ENCODE results near the gene LRP1B. TPM values are rescaled to one million over a fixed set of nuclear protein-coding genes. Genes with fewer than 3 reads are reported as not detected.

The LRP1B gene
- total RNA-seq, 1 experiment from 2014 or later = 1.4 TPM

DNA sequence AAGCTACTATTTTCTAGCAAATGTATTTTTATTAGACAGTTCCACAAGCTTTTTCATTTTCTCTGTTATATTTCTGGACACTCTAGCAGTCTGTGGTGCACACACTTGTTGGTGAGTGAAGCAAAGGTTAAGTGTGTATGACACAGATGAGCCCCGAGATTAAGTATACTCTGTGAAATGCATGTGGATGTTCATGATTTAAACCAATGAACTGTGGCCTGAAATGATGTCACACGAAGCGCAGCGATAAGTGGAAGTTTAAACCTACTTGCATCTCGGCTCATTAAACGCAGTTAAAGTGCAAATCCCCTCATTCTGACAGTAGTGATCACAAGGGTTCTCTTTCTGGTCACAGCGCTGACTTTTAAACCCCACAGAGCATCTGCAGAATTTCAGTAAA, 1861.8 kb downstream of the LRP1B start:
- DNase-seq (ENCODE audit: low spot score) = no peak

DNA sequence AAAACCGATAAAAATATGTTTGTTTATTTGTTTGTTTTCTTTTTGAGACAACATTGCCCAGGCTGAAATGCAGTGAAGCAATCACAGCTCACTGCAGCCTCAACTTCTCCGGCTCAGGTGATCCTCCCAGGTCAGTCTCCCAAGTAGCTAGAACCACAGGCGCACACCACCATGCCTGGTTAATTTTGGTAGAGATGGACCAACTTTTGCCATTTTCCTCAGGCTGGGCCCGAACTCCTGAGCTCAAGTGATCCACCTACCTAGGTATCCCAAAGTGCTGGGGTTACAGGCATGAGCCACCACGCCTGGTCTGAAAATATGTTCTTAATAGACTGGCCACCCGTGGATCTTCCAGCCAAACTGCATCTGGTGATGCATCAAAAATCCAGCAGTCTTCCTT, 1867.9 kb downstream of the LRP1B start:
- DNase-seq (ENCODE audit: low spot score) = no peak

DNA sequence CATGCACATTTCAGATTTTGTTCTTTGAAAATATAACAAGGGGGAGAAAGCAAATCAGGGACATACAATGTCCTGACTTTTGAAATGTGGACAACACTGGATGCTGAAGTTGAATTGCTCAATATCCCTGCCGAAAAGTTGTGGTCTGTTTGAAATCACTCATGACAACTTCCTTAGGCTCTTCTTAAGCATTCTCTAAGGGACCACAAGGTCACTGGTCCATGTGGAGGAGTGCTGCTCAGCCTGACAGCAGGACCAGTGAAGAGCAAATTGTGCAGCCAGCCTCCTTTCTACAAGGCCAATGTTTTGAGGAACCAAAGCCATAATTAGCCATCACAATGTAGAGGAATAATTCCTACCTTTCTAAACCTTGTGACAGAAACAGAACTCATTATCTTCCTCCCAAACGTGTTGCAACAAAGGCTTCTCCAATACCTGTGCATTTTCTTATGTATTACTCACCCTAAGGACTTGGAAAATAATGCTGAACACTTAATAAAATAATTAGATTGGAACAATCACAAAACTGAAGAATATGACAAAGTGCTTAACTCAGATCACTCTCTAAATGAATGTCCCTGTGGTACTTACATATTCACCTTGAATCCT, 1873.0 kb downstream of the LRP1B start:
- no peak for DNase-seq (ENCODE audit: low spot score)

DNA sequence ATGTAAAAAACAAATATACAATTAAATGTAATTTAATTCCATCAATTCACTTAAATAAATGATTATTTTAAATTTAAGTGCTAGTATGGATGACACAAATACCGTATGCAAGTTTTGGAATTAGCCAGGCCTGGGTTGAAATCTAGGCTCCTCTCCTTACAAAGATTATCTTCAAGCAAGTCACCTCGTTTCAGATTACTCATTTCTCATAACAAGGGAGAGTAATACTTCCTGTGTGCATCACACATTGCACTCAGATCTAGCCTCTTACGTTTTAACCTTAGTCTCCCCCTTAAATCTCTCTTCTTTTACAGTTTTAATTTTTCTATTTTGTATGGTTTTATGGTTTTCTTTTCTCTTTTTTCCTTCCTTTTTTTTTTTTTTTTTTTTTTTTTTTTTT, 1874.7 kb downstream of the LRP1B start:
- no peak for DNase-seq (ENCODE audit: low spot score)

DNA sequence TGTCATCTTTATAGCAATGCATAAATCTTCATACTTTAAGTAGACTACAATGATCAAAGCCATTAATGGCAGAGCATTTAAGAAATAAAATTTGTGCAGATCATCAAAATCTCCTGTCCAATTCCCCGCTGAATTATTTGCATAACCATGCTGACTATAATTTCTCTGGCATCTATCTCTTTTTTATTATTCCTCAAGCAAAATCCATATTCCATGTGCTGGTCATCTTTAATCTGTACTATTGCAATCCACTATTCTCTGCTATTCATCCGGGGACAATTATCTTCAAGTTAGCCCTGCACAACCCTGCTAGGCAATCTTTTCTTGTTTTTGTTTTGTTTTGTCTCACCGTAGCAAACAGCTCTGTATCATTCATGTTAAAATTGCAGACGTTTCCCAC, 1881.0 kb downstream of the LRP1B start:
- DNase-seq (ENCODE audit: low spot score) = no peak

DNA sequence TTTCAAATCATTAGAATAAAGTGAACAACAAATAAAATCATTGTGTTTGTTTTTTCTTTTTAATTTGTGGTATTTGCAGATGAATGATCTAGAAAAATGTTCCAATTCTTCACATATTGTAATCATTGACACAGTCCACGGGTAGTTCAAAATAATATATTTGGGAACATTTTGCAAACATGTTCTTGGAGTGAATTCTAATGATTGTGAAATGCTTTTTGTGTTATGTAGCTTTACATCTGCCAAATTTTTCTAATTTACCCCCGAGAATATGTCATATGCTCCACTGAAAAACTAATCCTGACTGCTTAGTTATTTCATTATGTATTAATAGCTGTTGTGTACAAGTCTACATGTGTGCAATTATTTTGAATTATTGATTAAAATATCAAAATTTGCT, 1882.2 kb downstream of the LRP1B start:
- no peak for DNase-seq (ENCODE audit: low spot score)

DNA sequence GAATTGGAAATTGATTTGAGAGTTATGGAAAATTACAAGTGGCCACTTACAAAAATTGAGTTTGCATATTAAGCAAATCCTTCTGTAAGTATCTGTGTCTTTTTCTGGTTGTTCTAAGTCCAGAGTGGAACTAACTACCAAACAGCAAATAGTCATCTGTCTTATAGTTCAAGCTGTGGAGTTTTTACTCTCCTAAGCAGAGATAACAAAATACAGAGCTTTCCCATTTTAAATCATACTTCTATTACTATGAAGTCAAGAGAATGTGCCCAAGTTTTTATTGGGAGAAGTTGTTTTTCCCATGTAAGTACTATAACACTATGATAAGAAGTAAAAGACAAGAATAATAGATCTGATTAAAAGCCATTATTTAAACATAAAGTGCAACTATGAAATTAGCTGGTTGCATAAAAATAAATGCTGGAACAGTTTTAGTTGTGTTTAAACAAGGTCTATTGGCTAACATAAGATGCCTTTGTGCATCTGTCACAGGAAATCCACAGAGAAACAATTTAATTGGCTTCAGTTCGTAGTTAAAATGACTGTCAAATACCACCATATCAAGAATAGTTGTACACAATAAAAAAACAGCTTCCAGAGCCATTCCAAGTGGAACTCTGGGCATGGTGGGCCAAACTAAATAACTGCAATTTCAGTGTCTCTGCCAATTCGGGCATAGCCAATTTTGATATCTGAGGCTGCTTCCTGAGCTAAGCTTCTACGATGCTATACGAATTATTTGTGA, 1883.2 kb downstream of the LRP1B start:
- no peak for DNase-seq (ENCODE audit: low spot score)

DNA sequence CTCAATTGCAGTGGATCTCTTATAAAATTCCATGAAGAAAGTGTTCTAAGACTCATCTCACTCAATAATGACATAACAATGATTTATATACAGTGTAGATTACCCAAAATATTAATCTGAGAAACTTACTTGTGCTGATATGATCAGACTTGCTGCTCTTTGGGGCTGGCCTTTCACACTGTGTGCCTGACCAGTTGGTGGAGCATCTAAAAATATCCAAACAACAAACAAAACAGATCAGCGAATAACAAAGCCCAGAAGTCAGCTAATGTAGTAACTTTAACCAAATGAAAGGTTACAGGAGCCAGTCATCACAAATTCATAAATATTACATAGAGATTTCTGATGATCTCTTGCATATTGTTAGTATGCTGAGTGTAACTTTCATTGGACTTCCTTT, 1883.9 kb downstream of the LRP1B start:
- no peak for DNase-seq (ENCODE audit: low spot score)

DNA sequence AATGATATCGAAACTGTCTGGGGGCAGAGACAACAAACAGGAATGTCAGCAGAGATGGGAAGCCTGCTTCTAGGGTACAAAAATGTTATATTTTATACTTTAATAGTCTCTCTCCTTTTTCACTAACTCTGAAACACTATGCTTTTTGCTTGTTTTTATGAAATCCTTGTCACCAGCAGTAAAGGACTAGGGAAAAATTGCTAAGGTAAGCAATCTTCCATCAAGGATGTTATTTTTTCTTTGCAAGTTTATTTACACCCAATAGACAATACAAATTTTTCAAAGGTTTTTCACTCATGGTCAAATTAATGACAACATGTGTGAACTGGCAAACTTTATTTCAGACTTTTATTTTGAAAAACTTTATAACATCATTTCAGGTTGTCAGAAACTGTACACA, 1884.8 kb downstream of the LRP1B start:
- DNase-seq (ENCODE audit: low spot score) = no peak

DNA sequence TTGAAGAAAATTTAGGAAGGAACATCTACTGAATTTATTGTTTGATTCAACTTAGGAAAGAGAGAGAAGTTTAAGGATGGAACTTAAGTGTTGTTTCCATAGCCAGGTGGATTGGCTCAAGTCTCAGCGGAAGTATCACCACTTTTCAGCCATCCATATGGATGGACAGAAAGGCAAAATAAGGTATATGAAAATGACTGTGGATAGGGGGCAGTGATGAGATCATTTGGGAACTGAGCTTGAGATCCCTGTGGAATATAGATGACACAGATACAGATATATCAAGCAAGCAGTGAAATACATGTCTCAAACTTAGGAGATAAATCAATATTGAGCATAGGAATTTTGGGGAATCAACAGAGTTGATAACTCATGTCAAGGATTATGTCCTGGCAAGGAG, 1887.9 kb downstream of the LRP1B start:
- no peak for DNase-seq (ENCODE audit: low spot score)

DNA sequence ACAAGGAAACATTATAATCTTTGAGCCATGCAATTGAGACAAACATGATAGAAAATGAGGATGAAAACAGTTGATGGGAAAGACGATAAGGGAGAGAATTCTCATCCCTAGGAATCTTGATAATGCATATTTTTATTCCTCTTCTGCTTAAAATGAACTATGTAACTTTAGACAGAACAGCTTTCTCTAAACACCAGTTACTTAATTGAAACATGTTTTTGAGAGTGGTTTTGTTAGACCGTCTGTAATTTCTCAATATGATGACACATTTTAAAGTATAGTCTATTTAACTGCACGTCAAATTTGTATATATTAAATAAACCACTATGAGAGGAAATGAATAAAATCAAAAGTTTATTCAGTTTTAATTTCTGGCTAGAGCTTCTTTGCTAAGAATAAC, 1896.7 kb downstream of the LRP1B start:
- DNase-seq (ENCODE audit: low spot score) = no peak

DNA sequence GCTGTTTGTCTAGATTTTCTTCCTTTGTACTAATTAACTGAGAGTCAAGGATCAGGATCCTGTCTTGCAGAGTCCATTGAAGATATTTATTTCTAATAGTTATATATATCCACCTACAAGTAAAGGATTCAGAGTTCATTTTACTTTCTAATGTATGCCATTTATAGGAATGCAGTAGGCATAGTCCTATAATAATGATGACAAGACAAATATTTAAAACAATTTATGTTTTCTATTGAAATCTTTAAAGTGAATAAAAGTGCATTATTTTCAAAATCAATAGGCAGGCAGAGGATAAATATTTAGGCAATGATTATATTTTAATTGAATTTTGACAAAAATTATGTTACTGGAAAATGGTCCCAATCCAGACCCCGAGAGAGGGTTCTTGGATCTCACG, 1919.9 kb downstream of the LRP1B start:
- DNase-seq (ENCODE audit: low spot score) = no peak

DNA sequence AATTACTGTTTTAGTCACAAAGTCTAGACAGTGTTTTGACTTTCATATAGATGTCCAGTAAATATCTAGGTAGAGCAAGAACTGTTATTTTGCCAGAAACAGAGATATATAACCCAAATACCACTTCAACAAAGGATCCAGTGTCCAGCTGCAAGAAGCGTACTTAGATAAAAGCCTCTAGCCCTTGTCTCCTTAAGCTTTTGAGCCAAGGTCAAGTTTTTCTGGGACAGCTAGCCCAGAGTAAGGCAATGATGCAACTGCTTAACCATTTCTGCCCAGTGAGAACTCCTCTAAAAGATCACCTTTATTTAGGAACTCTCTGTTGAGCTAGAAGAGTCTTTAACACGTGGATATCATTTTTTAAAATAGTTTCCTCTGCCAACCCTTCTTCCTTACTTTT, 1925.7 kb downstream of the LRP1B start:
- DNase-seq (ENCODE audit: low spot score) = no peak

DNA sequence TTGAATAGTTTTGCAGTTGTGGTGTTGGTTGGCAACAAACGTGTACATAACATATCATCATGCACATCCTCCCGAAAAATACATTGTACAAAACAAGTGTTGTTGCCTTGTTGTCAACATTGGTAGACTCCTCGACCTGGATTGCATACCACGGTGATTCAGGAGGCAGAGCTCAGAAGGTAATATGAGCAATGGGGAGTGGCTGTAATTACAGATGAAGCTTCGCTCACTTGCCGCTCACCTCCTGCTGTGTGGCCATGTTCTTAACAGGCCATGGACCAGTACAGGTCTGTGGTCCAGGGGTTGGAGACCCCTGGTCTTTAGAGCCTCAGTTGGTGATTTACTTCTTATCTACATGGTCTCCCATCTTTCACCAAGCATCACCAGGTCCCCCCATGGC, 1927.5 kb downstream of the LRP1B start:
- no peak for DNase-seq (ENCODE audit: low spot score)

DNA sequence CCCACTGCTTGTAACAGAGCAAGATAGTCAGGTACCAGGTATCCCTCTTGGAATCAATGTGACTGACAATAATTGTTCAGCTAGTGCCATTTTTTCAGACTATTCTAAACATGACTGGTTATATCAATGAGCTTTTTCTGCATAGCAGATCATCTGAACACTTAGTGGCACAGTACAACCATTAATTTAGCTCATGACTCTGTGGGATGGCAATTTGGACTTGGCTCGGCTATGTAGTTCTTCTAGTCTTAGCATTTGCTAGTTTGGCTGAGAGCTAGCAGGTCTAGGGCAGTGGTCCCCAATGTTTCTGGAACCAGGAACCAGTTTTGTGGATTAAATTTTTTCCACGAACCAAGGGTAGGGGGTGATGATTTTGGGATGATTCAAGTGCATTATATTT, 1929.2 kb downstream of the LRP1B start:
- no peak for DNase-seq (ENCODE audit: low spot score)

DNA sequence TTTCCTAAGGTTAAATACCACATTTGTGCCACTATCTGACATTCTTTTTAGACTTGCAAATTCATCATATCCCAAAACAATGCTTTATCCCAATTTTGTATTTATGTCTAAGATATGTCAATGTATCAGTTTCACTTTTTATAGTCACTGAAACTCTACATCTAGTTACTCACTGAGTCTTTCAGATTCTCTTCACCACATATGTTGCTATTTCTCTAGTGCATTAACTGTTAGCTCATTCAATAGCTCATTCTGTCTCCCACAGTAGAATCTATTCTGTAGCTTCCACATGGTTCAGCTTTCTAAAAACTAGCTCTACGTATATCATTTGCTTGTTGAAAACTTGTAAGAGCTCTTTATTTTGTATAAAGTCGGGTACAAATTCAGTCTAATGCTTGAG, 1930.1 kb downstream of the LRP1B start:
- no peak for DNase-seq (ENCODE audit: low spot score)

DNA sequence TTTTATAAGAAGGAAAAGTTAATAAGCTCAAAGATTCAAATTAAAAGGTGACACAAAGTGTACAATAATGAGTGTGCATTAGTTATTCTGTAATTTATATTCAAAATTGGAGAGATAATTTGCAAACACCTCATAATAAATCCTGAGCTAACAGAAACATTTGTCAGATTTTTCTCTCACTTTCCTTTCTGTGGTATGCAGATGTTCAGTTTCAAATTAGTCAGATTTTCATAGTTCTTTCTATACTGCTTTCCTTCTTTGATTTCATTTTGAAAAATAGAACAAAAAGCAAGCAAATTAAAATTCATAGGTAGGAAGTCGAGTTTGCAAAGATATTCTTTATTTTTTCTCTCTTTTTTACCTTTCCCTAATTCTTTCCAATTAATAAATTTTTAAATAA, 1930.5 kb downstream of the LRP1B start:
- DNase-seq (ENCODE audit: low spot score) = no peak

DNA sequence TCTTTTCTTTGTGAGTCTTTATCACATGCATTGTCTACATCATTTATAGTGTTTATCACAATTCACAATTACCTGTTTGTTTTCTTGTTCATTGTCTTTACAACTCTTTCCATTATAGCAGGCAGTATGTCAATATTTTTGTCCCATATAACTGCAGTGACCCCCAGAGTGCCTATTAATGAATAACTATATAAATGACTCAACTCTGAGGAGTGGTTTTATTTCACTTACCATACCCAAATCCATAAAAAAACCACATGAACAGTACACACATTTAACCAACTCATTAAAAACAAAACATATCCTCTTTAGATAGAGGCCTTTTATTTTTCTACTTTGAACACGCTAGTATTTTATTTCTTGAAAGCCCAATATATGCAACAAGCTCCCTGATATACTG, 1931.5 kb downstream of the LRP1B start:
- DNase-seq (ENCODE audit: low spot score) = no peak

DNA sequence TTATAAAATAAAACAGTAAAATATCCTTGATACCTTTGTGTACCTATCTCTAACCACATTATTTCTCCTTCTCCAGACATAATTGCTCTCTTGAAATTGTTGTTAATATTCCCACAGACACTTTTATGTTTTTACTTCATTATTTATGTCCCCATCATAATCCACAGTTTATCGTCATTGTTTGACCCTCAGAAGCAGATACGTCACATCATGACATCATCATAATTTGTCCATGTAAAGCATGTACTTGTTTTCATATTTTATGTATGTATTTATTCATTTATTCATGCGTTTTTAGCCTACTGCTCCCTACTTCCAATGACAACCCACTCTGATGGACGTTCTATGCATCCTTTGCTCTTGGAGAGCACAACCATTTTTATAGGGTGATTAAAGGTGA, 1943.7 kb downstream of the LRP1B start:
- no peak for DNase-seq (ENCODE audit: low spot score)

DNA sequence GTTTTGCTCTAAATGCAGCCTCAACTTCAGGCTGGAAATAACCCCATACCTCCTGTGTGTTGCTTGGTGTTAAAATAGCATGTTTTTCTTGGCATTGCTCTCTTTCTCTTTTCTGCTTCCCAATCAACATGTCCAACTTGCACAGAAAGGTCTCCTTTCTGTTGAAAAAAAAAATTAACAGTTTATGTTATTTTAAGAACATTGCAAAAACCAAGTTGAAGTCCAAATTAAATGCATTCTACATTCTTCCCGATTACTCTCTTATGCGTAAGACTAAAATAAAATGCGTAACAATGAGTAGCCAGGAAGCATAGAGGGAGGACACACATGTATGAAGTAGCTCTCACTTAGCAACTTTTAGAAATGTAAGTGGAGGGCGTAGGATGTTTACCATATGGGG, 1944.5 kb downstream of the LRP1B start:
- DNase-seq (ENCODE audit: low spot score) = no peak

DNA sequence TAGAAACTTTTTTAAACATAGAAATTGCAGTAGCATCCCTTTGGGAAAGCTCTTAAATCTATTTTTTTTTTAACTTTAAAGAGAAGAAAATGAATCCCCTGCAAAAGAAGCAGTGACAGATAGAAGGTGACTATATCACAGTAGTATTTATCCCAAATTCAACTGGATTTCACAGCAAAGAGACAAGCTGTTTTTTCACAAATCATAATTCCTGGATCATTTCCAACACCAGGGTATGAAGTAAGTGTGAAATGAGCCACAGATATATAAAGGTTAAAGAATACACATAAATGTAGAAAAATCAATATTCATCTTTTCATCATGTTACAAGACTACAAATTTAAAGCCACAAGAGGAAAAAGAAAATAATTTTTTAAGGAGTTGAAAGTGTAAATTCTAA, 1945.7 kb downstream of the LRP1B start:
- no peak for DNase-seq (ENCODE audit: low spot score)

DNA sequence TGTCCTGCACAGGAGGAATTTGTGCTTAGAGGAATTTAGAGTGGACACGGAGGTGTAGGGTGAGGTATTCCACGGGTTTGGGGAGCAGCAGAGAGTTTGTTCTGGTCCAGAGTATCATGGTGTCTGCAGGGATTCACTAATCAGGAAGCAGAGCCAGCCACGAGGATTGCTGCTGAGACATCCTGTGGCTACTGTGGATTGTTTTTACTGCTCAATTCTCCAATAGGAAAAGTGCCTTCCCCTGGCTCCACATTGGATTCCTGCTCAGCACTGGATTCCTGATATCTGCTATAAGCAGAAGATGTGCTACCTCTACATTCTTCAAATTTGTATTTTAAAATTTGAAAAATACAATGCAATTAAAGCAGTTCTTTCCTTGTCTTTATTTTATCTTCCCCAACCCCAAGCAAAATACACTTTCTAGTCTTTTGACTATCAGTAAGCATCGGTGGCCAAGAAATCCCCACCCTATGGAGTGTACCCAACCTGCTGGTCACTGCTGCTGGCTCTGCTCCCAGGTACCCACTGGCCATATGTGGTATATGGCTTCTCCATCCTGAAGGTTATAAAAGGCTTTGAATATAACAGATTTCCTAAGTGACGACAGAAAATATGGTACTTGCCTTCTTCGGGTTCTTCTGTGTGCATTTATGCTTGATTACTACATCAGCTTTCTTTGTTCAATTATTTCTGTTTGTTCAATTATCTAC, 1947.6 kb downstream of the LRP1B start:
- no peak for DNase-seq (ENCODE audit: low spot score)

Data from H4 (cell line).